Stimulated activated CD8-positive, alpha-beta memory T cell treated with anti-CD3 and anti-CD28 coated beads, Interleukin-12 subunit alpha, Interleukin-12 subunit beta, amount 100 ng/mL, for 4 hours (primary cell): Measurements from ENCODE around the gene DUS1L.

Source experiments
- DNase-seq: peaks from one replicate; pipeline ENCODE4 v3.0.0-alpha.2; 2020; ENCODE audit warnings: low read depth

Gene DUS1L

GRCh38 chr17:82076018-82076784 lies 10.6 kb upstream of the DUS1L start:
- DNase-seq: no peak

- DNase-seq: no peak
Observed at GRCh38 chr17:82073446-82073845, 7.8 kb upstream of the DUS1L start.

- no peak for DNase-seq
Observed at GRCh38 chr17:82072827-82073226, 7.2 kb upstream of the DUS1L start.

- DNase-seq: no peak
Observed at GRCh38 chr17:82070611-82071010, 5.0 kb upstream of the DUS1L start.

- DNase-seq: peak; percentile 31
Observed at GRCh38 chr17:82065193-82065637, 389 bp downstream of the DUS1L start.

GRCh38 chr17:82064433-82065192 lies 991 bp downstream of the DUS1L start:
- DNase-seq: no peak

- DNase-seq: no peak
Observed at GRCh38 chr17:82063424-82064415, 1.9 kb downstream of the DUS1L start.

- DNase-seq: no peak
Observed at GRCh38 chr17:82062984-82063368, 2.6 kb downstream of the DUS1L start.

- no peak for DNase-seq
Observed at GRCh38 chr17:82062076-82062983, 3.3 kb downstream of the DUS1L start.

- no peak for DNase-seq
Observed at GRCh38 chr17:82061047-82061925, 4.3 kb downstream of the DUS1L start.

- no peak for DNase-seq
Observed at GRCh38 chr17:82060614-82061013, 5.0 kb downstream of the DUS1L start.

GRCh38 chr17:82060001-82060380 lies 5.6 kb downstream of the DUS1L start:
- no peak for DNase-seq

- DNase-seq: no peak
Observed at GRCh38 chr17:82059272-82060000, 6.2 kb downstream of the DUS1L start.

GRCh38 chr17:82058855-82059249 lies 6.8 kb downstream of the DUS1L start:
- DNase-seq: no peak

GRCh38 chr17:82058230-82058854 lies 7.3 kb downstream of the DUS1L start:
- no peak for DNase-seq

GRCh38 chr17:82056729-82057621 lies 8.6 kb downstream of the DUS1L start:
- DNase-seq: no peak

GRCh38 chr17:82055965-82056728 lies 9.5 kb downstream of the DUS1L start:
- no peak for DNase-seq
